Liver (tissue), 3 donors: Measurements from ENCODE around the gene NOL11.

ENCODE experiments used
- CTCF ChIP-seq: fragments of 150-350 bp; IDR thresholded peaks from 2 replicates; pipeline ENCODE4 v1.5.1; 2017; ENCODE audit warnings: improper control_type of control experiment, low read depth, low read length; ENCODE audit not compliant: missing input control
- RAD21 ChIP-seq, 2 donors: IDR thresholded peaks; 2 replicates each; pipeline ENCODE4 v1.6.1; 2016; ENCODE audit warnings: antibody characterized with exemption in 2 of 2, mild to moderate bottlenecking in 2 of 2
- donor health status: healthy.
- donor health status: healthy.

GRCh38 chr17:67716405-67716798, 1.3 kb upstream of the NOL11 start:
- no peak for TF ChIP-seq CTCF
- TF ChIP-seq RAD21 (IDR thresholded peaks at IDR 0.05): no peak
